CD4-positive, alpha-beta T cell treated with Interleukin-12 subunit alpha and Interleukin-12 subunit beta, for 1 hour (primary cell): ENCODE measurements around the gene SEPTIN1.
A peak's percentile ranks its signal among the peaks of the same experiment; 100 is the strongest.

Experiments used
- DNase-seq: peaks from one replicate; pipeline ENCODE4 v3.0.0-alpha.2; 2020

SEPTIN1 gene

GRCh38 chr16:30382111-30382881 is at the start of gene SEPTIN1:
SEPTIN1 (minus strand) TSS chr16:30382561; CDS start chr16:30382542, 19 bp downstream.
- DNase-seq = peak; percentile 83

- no peak for DNase-seq
Observed at GRCh38 chr16:30430428-30430970, 48.1 kb upstream of the SEPTIN1 start.

- peak; percentile 98 for DNase-seq
Observed at GRCh38 chr16:30429678-30430427, 47.5 kb upstream of the SEPTIN1 start, which contains the start of gene DCTPP1. DCTPP1 (minus strand) TSS chr16:30430030; CDS start chr16:30429980, 50 bp downstream.

DNA sequence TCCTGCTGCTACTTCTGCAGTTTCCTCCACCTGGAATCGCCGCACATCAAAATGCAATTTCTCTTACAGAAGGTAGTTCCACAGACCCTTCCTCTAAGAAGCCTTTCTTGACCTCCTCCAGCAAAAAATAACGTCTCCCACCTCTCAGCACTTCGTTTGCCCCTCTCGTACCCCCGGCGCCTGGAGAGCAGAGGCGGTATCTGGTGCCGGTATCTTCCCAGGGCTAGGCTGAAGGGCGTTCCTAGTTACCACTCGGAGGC is 47.0 kb upstream of the SEPTIN1 start:
- no peak for DNase-seq

DNA sequence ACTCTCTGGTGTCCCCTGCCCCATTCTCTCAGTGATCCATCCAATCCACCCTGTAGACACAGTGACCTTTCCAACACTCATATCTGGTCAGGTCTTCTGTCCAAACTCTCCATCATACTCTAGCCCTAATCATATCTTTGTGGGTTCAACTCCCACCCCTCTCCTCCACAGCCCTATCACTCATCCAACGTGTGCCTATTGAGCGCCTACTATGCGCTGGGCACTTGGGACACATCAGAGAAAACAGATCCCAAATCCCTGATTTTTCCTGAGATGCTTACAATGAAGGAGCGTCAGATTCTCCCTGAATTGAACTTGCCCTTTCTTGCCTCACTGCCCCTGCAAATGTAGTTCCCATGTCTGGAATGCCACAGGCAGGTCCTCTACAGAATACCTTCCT is 45.7 kb upstream of the SEPTIN1 start:
- DNase-seq = no peak

DNA sequence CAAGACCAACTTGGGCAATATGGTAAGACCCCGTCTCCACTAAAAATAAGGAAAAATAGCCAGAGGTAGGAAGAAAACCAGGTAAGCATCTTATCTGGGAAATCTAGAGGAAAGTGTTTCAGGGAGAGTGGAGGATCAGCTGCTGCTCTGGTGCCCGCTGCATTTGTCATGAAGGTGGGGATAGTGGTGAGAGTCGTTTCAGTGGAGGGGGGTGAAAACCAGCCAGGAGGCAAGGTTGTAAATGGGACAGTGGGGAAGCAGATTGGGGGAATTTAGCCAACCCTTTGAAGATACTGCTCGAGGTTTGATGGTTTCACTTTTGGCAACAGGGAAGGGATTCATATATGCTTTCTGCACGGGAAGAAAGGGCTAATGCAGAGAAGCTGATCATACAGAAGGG is 38.6 kb upstream of the SEPTIN1 start:
- no peak for DNase-seq

DNA sequence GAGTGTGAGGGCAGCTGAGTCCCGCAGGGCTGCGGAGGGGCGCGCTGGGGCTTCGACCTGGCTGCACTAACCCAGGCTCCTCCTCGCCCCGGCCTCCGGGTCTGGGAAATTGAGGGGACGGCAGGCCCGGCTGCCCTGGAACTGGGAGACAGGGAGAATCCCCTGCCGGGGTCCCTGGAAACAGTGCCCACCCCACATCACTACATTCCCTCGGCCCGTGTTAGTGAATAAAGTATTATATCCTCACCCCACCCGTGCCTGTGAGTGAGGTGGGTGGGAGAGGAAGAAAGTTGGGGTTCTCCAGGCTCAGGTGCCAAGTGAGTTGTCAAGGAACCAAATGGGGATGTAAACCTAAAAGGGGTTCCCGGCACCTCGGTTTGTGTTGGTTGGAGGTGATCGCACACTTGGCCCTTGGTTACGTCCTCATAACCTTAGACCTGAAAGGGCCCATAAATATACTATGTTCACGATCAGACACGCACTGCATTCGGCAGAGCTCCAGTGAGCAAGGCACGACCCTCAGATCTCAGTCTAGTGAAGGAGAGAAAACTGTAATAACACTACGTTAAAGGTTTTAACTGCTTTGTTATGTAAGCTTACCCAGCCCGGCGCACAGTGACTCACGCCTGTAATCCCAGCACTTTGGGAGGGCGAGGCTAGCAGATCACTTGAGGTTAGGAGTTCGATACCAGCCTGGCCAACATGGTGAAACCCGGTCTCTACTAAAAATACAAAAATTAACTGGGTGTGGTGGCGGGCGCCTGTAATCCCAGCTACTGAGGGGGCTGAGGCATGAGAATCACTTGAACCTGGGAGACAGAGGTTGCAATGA is 36.2 kb upstream of the SEPTIN1 start:
- DNase-seq = no peak

GRCh38 chr16:30417529-30418349 is 35.4 kb upstream of the SEPTIN1 start:
- DNase-seq = peak; percentile 92

DNA sequence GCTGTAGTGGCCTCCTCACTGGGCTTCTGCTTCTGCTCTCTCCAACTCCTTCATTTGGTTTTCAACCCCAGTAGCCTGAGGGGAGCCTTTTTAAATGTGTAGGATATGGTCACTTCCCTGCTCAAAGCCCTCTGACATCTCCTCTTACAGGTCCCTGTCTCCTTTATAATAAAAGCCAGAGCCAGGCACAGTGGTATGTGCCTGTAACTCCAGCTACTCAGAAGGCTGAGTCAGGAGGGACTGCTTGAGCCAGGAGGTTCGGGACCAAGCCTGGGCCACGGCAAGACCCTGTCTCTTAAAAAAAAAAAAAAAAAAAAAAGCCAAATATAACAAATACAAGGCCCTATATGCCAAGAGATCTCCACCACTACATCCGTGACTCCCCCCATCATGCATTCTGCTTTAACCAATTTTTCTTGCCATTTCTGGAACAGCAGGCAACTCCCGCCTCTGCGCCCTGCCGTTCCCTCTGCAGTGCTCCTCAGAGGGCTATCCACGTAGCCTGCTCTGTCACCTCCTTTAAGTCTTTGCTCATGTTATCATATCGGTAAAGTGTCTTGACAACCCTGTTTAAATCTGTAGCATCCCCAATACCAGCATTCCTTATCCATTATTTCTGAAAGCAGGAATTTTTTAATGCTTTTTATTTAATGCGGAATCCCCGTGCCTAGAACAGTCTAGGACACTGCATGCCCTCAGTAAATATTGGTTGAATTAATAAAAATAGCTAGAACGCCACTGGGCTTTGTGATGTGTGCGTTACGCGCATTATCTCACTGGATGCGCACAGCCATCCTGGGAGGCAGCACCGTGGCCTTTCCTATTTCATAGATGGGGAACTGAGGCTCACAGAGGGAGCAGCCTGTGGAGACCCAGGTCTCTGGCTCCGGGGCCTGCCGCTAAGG is 34.5 kb upstream of the SEPTIN1 start:
- no peak for DNase-seq

DNA sequence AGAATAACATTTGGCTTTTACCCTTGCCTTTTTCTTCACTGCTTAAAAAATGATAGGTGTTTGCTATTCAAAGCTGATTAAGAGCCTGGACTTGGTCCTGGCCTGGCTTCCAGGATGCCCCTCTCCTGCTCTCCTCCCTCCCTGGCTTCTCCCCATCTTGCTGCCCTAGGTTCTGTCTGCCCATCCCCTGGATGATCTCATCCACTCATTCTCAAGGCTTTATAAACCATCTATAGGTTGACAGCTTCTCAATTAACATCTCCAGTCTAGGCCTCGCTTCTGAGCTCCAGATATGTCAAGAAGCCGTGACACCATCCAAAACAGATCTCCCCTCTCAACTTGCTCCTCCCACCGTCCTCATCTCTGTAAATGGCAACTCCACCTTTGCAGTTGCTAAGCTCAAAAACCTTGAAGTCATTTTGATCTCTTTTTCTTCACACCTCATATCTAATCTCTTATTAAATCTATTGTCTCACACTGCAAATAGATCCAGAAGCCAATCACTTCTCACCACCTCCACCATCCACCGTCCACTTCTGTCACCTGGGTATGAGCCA is 33.8 kb upstream of the SEPTIN1 start:
- no peak for DNase-seq

- no peak for DNase-seq
Observed at GRCh38 chr16:30414159-30414558, 31.8 kb upstream of the SEPTIN1 start.

DNA sequence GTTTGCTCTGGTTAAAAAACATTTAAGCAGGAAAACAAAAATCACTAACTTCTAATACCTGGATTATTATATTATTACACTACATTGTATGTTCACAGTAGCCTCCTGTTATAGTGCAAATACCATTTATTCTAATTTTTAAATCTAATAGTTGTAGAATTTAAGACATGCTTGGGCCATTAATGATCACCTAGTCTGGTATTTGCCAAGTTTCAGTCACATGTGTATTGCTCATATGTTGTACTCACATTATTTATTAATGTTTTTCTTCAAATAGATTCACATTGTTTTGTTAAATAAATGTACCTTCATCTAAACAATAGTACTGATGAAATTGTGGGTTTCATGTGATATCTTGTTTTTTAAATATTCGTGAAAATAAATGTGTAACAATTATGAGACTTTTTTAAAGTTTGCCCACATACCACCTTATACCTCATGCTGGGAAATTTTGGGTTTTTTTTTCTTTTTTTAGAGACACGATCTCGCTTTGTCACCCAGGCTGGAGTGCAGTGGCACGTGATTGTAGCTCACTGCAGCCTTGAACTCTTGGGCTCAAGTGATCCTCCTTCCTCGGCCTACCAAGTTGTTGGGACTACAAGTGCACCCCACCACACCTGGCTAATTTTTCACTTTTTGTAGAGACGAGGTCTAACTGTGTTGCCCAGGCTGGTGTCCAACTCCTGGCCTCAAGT is 30.9 kb upstream of the SEPTIN1 start:
- DNase-seq = no peak

- peak; percentile 93 for DNase-seq
Observed at GRCh38 chr16:30409125-30410060, 27.0 kb upstream of the SEPTIN1 start.

- DNase-seq = no peak
Observed at GRCh38 chr16:30407804-30408534, 25.6 kb upstream of the SEPTIN1 start.

GRCh38 chr16:30407102-30407803 is 24.9 kb upstream of the SEPTIN1 start, which contains the start of gene ZNF771:
ZNF771 (plus strand) TSS chr16:30407606; CDS start chr16:30408054, 448 bp downstream.
- peak; percentile 91 for DNase-seq

DNA sequence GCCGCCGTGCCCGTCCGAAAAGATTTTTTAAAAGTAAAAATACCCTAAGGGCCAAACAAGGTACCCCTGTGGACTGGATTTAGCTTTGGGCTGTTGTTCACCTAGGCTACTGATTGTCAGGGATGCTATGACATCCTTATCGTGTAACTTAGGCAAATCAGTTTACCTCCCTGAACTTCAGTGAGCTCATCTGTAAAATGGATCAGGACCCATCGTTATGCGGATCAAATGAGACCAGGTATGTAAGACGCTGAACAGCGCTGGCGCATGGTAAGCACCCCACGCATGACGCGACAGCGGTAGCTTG is 24.4 kb upstream of the SEPTIN1 start:
- no peak for DNase-seq

GRCh38 chr16:30401768-30402425 is 19.5 kb upstream of the SEPTIN1 start:
- DNase-seq = no peak
